Trophoblast cell (in vitro differentiated cells and primary cell): ENCODE measurements around the gene CLEC4M.
A peak's percentile ranks its signal among the peaks of the same experiment; 100 is the strongest.

Source experiments
- DNase-seq, 2 donors: peaks; one replicate each; pipeline ENCODE4 v3.0.0-alpha.2; 2016
- H2AFZ ChIP-seq: 2 replicates; pipeline ENCODE4 v1.6.1; 2013; ENCODE audit warnings: low read length, moderate library complexity, mild to moderate bottlenecking; ENCODE audit not compliant: insufficient read depth, poor library complexity
- H2AK5ac ChIP-seq: 2 replicates; pipeline ENCODE4 v1.6.1; 2013; ENCODE audit warnings: mild to moderate bottlenecking, low read length
- H2BK120ac ChIP-seq: 2 replicates; pipeline ENCODE4 v1.6.1; 2013; ENCODE audit warnings: low read length, mild to moderate bottlenecking, moderate library complexity; ENCODE audit not compliant: insufficient read depth, poor library complexity
- H2BK12ac ChIP-seq: 2 replicates; pipeline ENCODE4 v1.6.1; 2013; ENCODE audit warnings: mild to moderate bottlenecking, low read length, moderate library complexity
- H2BK5ac ChIP-seq: 2 replicates; pipeline ENCODE4 v1.6.1; 2013; ENCODE audit warnings: low read length, low read depth, moderate library complexity, mild to moderate bottlenecking; ENCODE audit not compliant: poor library complexity
- H3K14ac ChIP-seq: 2 replicates; pipeline ENCODE4 v1.6.1; 2013; ENCODE audit warnings: mild to moderate bottlenecking, low read length
- H3K18ac ChIP-seq: 2 replicates; pipeline ENCODE4 v1.6.1; 2013; ENCODE audit warnings: mild to moderate bottlenecking, low read length
- H3K23ac ChIP-seq: 2 replicates; pipeline ENCODE4 v1.6.1; 2013; ENCODE audit warnings: low read length
- H3K27ac ChIP-seq: 2 replicates; pipeline ENCODE4 v1.5.1; 2013; ENCODE audit warnings: low read depth, mild to moderate bottlenecking, inconsistent platforms, low read length, moderate library complexity
- H3K27me3 ChIP-seq: 2 replicates; pipeline ENCODE4 v1.6.1; 2013; ENCODE audit warnings: inconsistent platforms, mild to moderate bottlenecking, low read length, moderate library complexity; ENCODE audit not compliant: insufficient read depth
- H3K36me3 ChIP-seq, 2 experiments: 1 replicate in 1 of 2; 2 replicates in 1 of 2; pipeline ENCODE4 v1.6.1; 2013; ENCODE audit warnings: low read length in 2 of 2, mild to moderate bottlenecking in 2 of 2, moderate library complexity in 1 of 2; ENCODE audit not compliant: insufficient read depth in 2 of 2, control insufficient read depth in 1 of 2
- H3K4ac ChIP-seq: 2 replicates; pipeline ENCODE4 v1.6.1; 2013; ENCODE audit warnings: low read depth, mild to moderate bottlenecking, low read length, moderate library complexity
- H3K4me1 ChIP-seq, 2 experiments: 1 replicate in 1 of 2; 2 replicates in 1 of 2; pipeline ENCODE4 v1.6.1; 2013; ENCODE audit warnings: low read length in 2 of 2, mild to moderate bottlenecking in 2 of 2, moderate library complexity in 1 of 2; ENCODE audit not compliant: insufficient read depth in 2 of 2, control insufficient read depth in 1 of 2
- H3K4me2 ChIP-seq: 2 replicates; pipeline ENCODE4 v1.6.1; 2013; ENCODE audit warnings: inconsistent platforms, mild to moderate bottlenecking, low read length, moderate library complexity
- H3K4me3 ChIP-seq: 2 replicates; pipeline ENCODE4 v1.5.1; 2013; ENCODE audit warnings: mild to moderate bottlenecking, low read depth, low read length, inconsistent platforms
- H3K79me1 ChIP-seq: one replicate; pipeline ENCODE4 v1.6.1; 2013; ENCODE audit warnings: low read length
- H3K79me2 ChIP-seq: 2 replicates; pipeline ENCODE4 v1.6.1; 2013; ENCODE audit warnings: low read length, mild to moderate bottlenecking; ENCODE audit not compliant: control insufficient read depth, insufficient read depth, poor library complexity
- H3K9ac ChIP-seq: 2 replicates; pipeline ENCODE4 v1.6.1; 2013; ENCODE audit warnings: mild to moderate bottlenecking, low read length
- H3K9me3 ChIP-seq: 2 replicates; pipeline ENCODE4 v1.6.1; 2013; ENCODE audit warnings: low read depth, mild to moderate bottlenecking, control low read depth, inconsistent platforms, low read length; ENCODE audit not compliant: insufficient read depth
- H4K12ac ChIP-seq: 2 replicates; pipeline ENCODE4 v1.6.1; 2013; ENCODE audit warnings: low read depth, mild to moderate bottlenecking, low read length, moderate library complexity
- H4K8ac ChIP-seq: 2 replicates; pipeline ENCODE4 v1.6.1; 2013; ENCODE audit warnings: low read depth, mild to moderate bottlenecking, low read length, moderate library complexity
- H4K91ac ChIP-seq: one replicate; pipeline ENCODE4 v1.6.1; 2013; ENCODE audit warnings: low read depth, mild to moderate bottlenecking, low read length, moderate library complexity
- WGBS: extraction: QIAGEN DNeasy Blood & Tissue Kit; methylation state at CpG from one replicate; pipeline ENCODE4 v1.1.7; 2013; ENCODE audit warnings: missing lambda C conversion rate; ENCODE audit not compliant: insufficient read length, insufficient coverage; ENCODE audit errors: extremely low coverage; 5-methylcytosine and 5-hydroxymethylcytosine counted together

The CLEC4M gene

DNA sequence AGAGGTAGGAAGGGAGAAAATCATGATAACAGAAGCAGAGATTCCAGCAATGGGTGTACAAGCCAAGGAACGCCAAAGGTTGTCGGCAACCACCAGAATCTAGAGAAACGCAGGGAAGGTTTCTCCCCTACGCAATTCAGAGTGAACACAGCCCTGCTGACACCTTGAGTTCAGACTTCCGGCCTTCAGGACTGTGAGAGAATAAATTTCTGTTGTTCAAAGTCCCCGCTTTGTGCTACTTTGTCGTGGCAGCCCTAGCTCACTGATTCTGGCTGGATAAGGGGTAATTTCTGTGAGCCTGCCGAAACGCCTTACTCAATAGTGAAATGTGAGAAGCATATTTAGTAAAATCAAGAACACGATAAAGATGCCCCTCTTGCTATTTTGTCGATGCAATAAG, 25.8 kb upstream of the CLEC4M start:
- H4K12ac ChIP-seq: no peak overlapping the region
- peak in 1 of 2 donors; percentile 45 for DNase-seq
- H4K91ac ChIP-seq: no peak overlapping the region
- H3K23ac ChIP-seq: no peak overlapping the region
- no CpG with 5 or more reads among the region's 11 CpGs for WGBS
- H2AK5ac ChIP-seq: no peak overlapping the region
- no peak overlapping the region for H3K4me2 ChIP-seq
- no peak overlapping the region for H3K14ac ChIP-seq
- H3K27ac ChIP-seq: no peak overlapping the region
- no peaks in the 10 kb centered on the region for H3K9me3 ChIP-seq
- no peak overlapping the region for H2BK120ac ChIP-seq
- H3K9ac ChIP-seq: no peak overlapping the region
- no peaks in the 10 kb centered on the region for H3K79me1 ChIP-seq
- H3K36me3 ChIP-seq: no peaks in the 10 kb centered on the region
- no peak overlapping the region for H2BK5ac ChIP-seq
- no peaks in the 10 kb centered on the region for H3K27me3 ChIP-seq
- no peak overlapping the region for H3K18ac ChIP-seq
- H4K8ac ChIP-seq: no peak overlapping the region
- no peak overlapping the region for H3K4ac ChIP-seq
- no peak overlapping the region for H2AFZ ChIP-seq
- no peaks in the 10 kb centered on the region for H3K4me1 ChIP-seq
- H3K79me2 ChIP-seq: no peaks in the 10 kb centered on the region
- H3K4me3 ChIP-seq: no peak overlapping the region
- no peak overlapping the region for H2BK12ac ChIP-seq

- Histone ChIP-seq H3K4me2 (no peak overlapping the region), H3K79me1 (no peaks in the 10 kb centered on the region), H3K18ac (no peak overlapping the region), H3K36me3 (no peaks in the 10 kb centered on the region), H2BK5ac (no peak overlapping the region), H2BK120ac (no peak overlapping the region), H3K4ac (no peak overlapping the region), H3K14ac (no peak overlapping the region), H2AK5ac (no peak overlapping the region), H4K12ac (no peak overlapping the region), H3K4me1 (no peaks in the 10 kb centered on the region), H3K9me3 (no peaks in the 10 kb centered on the region), H2BK12ac (no peak overlapping the region), H3K27ac (no peak overlapping the region), H3K27me3 (no peaks in the 10 kb centered on the region), H3K4me3 (no peak overlapping the region), H4K91ac (no peak overlapping the region), H3K79me2 (no peaks in the 10 kb centered on the region), H2AFZ (no peak overlapping the region), H4K8ac (no peak overlapping the region), H3K9ac (no peak overlapping the region), H3K23ac (no peak overlapping the region)
- no CpG with 5 or more reads among the region's 7 CpGs for WGBS
- DNase-seq: no peak
These were observed 25.0 kb upstream of the CLEC4M start for GRCh38 chr19:7738023-7738422.

DNA sequence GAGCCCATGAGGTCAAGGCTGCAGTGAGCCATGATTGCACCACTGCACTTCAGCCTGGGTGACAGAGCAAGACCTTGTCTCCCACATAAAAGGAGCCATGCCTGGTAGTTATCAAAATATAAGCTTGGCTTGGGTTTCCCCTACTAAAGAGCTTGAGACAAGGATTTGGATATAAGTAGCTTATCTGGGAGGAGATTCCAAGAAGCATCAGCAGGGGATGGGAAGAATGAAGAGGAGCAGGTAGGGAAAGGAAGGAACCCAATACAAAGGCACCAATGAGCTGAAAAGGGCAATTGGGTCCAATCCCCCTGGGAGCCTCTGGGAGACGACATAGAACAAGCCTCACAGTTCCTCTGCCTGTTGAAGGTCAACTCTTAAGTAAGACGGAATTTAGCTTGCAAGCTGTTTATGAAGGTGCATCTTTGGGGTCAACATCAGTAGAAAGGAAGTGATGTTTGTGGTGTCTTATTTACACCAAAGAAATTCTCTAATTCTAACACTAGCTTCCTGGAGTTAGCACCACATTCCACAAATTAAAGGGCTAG, 23.8 kb upstream of the CLEC4M start:
- Histone ChIP-seq H3K14ac (no peak overlapping the region), H3K36me3 (no peaks in the 10 kb centered on the region), H2BK120ac (no peak overlapping the region), H3K79me2 (no peaks in the 10 kb centered on the region), H3K4me3 (no peak overlapping the region), H2AFZ (no peak overlapping the region), H3K79me1 (no peaks in the 10 kb centered on the region), H4K91ac (no peak overlapping the region), H3K4ac (no peak overlapping the region), H2BK12ac (no peak overlapping the region), H3K18ac (no peak overlapping the region), H4K8ac (no peak overlapping the region), H2AK5ac (no peak overlapping the region), H3K4me2 (no peak overlapping the region), H2BK5ac (no peak overlapping the region), H3K9ac (no peak overlapping the region), H3K4me1 (no peaks in the 10 kb centered on the region), H3K23ac (no peak overlapping the region), H3K27me3 (no peaks in the 10 kb centered on the region), H3K27ac (no peak overlapping the region), H4K12ac (no peak overlapping the region), H3K9me3 (no peaks in the 10 kb centered on the region)
- DNase-seq: no peak
- WGBS: no CpG with 5 or more reads among the region's 2 CpGs

DNA sequence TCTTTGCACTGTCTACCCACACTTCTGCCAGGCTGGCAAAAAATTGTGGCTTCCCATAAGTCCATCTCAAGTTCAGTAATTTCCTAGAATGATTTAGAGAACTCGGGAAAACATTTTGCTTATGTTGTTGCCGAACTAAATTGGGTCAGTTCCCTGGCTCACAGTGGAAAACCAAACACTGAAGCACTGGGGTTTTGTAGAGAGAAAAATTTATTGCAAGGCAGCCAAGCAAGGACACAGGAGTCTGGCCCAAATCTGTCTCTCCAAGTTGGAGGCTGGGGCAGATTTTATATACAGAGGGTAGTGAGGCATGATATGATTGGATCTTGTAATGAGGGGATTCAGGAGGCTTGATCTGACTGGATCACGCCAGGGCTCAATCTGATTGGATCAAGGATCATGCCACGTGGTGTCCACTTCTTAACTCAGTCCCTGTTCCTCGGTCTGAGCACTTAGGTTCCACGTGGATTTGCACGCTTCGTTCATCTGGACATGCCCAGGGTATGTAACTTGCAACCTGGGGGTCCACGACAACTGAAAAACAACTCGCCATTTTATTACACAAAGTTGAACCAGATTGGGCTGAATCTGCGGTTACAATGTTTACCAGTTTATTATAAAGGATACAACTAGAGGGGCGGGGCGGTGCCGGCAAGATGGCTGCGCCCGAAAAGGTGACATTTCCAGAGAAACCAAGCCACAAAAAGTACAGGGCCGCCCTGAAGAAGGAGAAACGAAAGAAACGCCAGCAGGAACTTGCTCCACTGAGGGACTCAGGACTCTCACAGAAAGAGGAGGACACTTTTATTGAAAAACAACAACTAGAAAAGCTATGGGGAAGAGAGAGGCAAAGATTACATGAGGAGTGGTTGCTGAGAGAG, 23.0 kb upstream of the CLEC4M start:
- WGBS: no CpG with 5 or more reads among the region's 19 CpGs
- no peak overlapping the region for H4K8ac ChIP-seq
- no peaks in the 10 kb centered on the region for H3K79me2 ChIP-seq
- H3K79me1 ChIP-seq: no peaks in the 10 kb centered on the region
- no peak overlapping the region for H3K4ac ChIP-seq
- no peak overlapping the region for H4K12ac ChIP-seq
- H3K4me2 ChIP-seq: no peak overlapping the region
- no peak overlapping the region for H3K23ac ChIP-seq
- no peaks in the 10 kb centered on the region for H3K36me3 ChIP-seq
- no peak overlapping the region for H2BK12ac ChIP-seq
- H3K14ac ChIP-seq: no peak overlapping the region
- no peak overlapping the region for H2BK5ac ChIP-seq
- no peaks in the 10 kb centered on the region for H3K27me3 ChIP-seq
- H4K91ac ChIP-seq: no peak overlapping the region
- no peak overlapping the region for H2AFZ ChIP-seq
- H3K27ac ChIP-seq: no peak overlapping the region
- H3K4me3 ChIP-seq: no peak overlapping the region
- no peaks in the 10 kb centered on the region for H3K4me1 ChIP-seq
- no peak overlapping the region for H3K9ac ChIP-seq
- DNase-seq: no peak
- no peaks in the 10 kb centered on the region for H3K9me3 ChIP-seq
- no peak overlapping the region for H2AK5ac ChIP-seq
- H3K18ac ChIP-seq: no peak overlapping the region
- H2BK120ac ChIP-seq: no peak overlapping the region
